ENCODE measurements around the gene IGFL4. TPM values are rescaled to one million over a fixed set of nuclear protein-coding genes. Genes with fewer than 3 reads are reported as not detected.
"Not testable (repeated sequence)": the region's sequence is repeated elsewhere in the genome, so short reads cannot be mapped to it uniquely, and the experiment has no call there.

IGFL4 gene
- not detected for total RNA-seq

GRCh38 chr19:46040952-46041500 lies at the start of gene IGFL4:
TSS of gene IGFL4 (minus strand) at chr19:46041002. CDS start at chr19:46040962, 40 bp downstream.
- H3K4me1 Mint-ChIP-seq: no peaks in the 10 kb centered on the region
- peaks cover 22% of the 10 kb centered on the region for H3K27me3 Mint-ChIP-seq
- POLR2A ChIA-PET: no interaction called here
- H3K27ac Mint-ChIP-seq: no peak within 1 kb of the TSS
- no peaks in the 10 kb centered on the region for H3K9me3 Mint-ChIP-seq
- no peak within 1 kb of the TSS for H3K4me3 Mint-ChIP-seq
- DNase-seq (no peak), ATAC-seq (ENCODE audit: low read depth) (no peak)
- peaks cover 2% of the 10 kb centered on the region for H3K36me3 Mint-ChIP-seq

- H3K4me3 Mint-ChIP-seq: no peak overlapping the region
- no peak for DNase-seq
- no peak for ATAC-seq (ENCODE audit: low read depth)
- H3K27ac Mint-ChIP-seq: no peak overlapping the region
- H3K9me3 Mint-ChIP-seq: peaks cover 18% of the 10 kb centered on the region
- H3K27me3 Mint-ChIP-seq: peaks cover 33% of the 10 kb centered on the region
- POLR2A ChIA-PET: no interaction called here
- no peaks in the 10 kb centered on the region for H3K4me1 Mint-ChIP-seq
- H3K36me3 Mint-ChIP-seq: no peaks in the 10 kb centered on the region
Measured at GRCh38 chr19:46090444-46090843, 49.6 kb upstream of the IGFL4 start.

DNA sequence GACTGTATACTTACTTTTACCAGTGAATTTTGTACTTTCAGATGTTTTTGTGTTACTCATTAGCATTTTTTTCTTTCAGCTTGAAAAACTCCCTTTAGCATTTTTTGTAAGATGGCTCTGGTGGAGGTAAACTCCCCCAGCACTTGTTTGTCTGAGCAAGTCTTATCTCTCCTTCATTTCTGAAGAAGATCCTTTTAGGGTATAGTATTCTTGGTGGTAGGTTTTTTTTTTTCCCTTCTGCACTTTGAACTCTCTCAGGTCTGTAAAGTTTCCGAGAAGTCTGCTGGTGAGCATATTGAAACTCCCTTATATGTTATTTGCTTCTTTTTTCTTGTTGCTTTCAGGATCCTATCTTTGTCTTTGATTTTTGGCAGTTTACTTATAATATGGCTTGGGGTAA lies 48.6 kb upstream of the IGFL4 start:
- POLR2A ChIA-PET: interaction anchor here (0.5 kb wide), 1 partner anchor 53 kb away, joined by 4 read pairs; no protein-coding TSS in a partner anchor
- Mint-ChIP-seq H3K4me1 (no peaks in the 10 kb centered on the region), H3K36me3 (peaks cover 2% of the 10 kb centered on the region), H3K27ac (no peak overlapping the region), H3K9me3 (peaks cover 24% of the 10 kb centered on the region), H3K4me3 (no peak overlapping the region), H3K27me3 (peaks cover 35% of the 10 kb centered on the region)
- no peak for ATAC-seq (ENCODE audit: low read depth)
- DNase-seq: no peak

DNA sequence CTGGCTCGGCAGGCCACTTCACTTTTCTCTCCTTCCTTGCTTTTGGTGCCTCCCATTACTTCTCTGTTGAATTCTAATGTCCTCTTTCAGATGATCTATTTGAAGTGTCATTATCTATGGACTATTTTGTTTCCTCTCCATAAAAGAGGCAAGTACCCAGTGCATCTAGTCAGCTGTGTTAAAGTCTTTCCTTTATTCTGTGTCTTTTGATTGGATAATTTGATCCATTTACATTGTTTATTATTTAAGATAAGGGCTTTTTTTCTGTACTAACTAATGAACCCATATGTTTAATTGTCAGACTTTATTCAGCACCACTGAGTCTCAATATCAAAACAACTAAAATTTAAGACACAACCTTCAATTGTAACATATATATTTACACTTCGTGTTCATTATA lies 47.3 kb upstream of the IGFL4 start:
- peaks cover 2% of the 10 kb centered on the region for H3K36me3 Mint-ChIP-seq
- POLR2A ChIA-PET: no interaction called here
- H3K27ac Mint-ChIP-seq: no peak overlapping the region
- DNase-seq (no peak), ATAC-seq (ENCODE audit: low read depth) (no peak)
- H3K4me1 Mint-ChIP-seq: no peaks in the 10 kb centered on the region
- peaks cover 25% of the 10 kb centered on the region for H3K9me3 Mint-ChIP-seq
- H3K4me3 Mint-ChIP-seq: no peak overlapping the region
- peaks cover 33% of the 10 kb centered on the region for H3K27me3 Mint-ChIP-seq

- Mint-ChIP-seq H3K36me3 (peaks cover 2% of the 10 kb centered on the region), H3K27me3 (peaks cover 42% of the 10 kb centered on the region), H3K9me3 (peaks cover 25% of the 10 kb centered on the region), H3K4me1 (no peaks in the 10 kb centered on the region), H3K27ac (no peak overlapping the region), H3K4me3 (no peak overlapping the region)
- POLR2A ChIA-PET: no interaction called here
- no peak for ATAC-seq (ENCODE audit: low read depth)
- DNase-seq: no peak
Measured at GRCh38 chr19:46085888-46086287, 45.1 kb upstream of the IGFL4 start.

DNA sequence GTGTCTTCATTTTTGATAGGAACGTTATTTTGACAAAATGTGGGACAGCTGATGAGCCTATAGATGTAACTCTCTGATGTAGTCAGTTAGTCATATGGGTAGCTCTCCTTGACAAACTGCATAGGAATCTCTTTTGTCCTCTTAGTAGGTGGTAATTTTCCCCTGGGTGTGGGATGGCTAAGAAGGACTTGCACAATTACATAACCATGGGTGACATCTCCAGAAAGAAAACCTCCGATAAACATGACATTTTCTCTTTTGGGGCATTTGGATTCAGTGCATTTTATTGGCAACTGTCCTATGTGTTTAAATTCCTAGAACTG lies 41.9 kb upstream of the IGFL4 start:
- ATAC-seq (ENCODE audit: low read depth): no peak

GRCh38 chr19:46081928-46082727 lies 41.3 kb upstream of the IGFL4 start:
- H3K4me1 Mint-ChIP-seq: peaks cover 2% of the 10 kb centered on the region
- ATAC-seq (ENCODE audit: low read depth): no peak
- H3K9me3 Mint-ChIP-seq: peaks cover 17% of the 10 kb centered on the region
- H3K27ac Mint-ChIP-seq: no peak overlapping the region
- POLR2A ChIA-PET: no interaction called here
- peaks cover 46% of the 10 kb centered on the region for H3K27me3 Mint-ChIP-seq
- H3K4me3 Mint-ChIP-seq: no peak overlapping the region
- H3K36me3 Mint-ChIP-seq: peaks cover 2% of the 10 kb centered on the region
- DNase-seq: no peak

More for the DNA sequence above, 41.9 kb upstream of the IGFL4 start:
- peaks cover 43% of the 10 kb centered on the region for H3K27me3 Mint-ChIP-seq
- no peaks in the 10 kb centered on the region for H3K4me1 Mint-ChIP-seq
- H3K36me3 Mint-ChIP-seq: peaks cover 2% of the 10 kb centered on the region
- POLR2A ChIA-PET: no interaction called here
- H3K9me3 Mint-ChIP-seq: peaks cover 19% of the 10 kb centered on the region
- no peak for DNase-seq
- no peak overlapping the region for H3K4me3 Mint-ChIP-seq
- no peak overlapping the region for H3K27ac Mint-ChIP-seq

GRCh38 chr19:46080561-46080960 lies 39.8 kb upstream of the IGFL4 start:
- DNase-seq (no peak), ATAC-seq (ENCODE audit: low read depth) (no peak)
- POLR2A ChIA-PET: no interaction called here
- peaks cover 8% of the 10 kb centered on the region for H3K9me3 Mint-ChIP-seq
- peaks cover 60% of the 10 kb centered on the region for H3K27me3 Mint-ChIP-seq
- no peak overlapping the region for H3K27ac Mint-ChIP-seq
- H3K36me3 Mint-ChIP-seq: peaks cover 2% of the 10 kb centered on the region
- H3K4me3 Mint-ChIP-seq: no peak overlapping the region
- H3K4me1 Mint-ChIP-seq: peaks cover 5% of the 10 kb centered on the region

DNA sequence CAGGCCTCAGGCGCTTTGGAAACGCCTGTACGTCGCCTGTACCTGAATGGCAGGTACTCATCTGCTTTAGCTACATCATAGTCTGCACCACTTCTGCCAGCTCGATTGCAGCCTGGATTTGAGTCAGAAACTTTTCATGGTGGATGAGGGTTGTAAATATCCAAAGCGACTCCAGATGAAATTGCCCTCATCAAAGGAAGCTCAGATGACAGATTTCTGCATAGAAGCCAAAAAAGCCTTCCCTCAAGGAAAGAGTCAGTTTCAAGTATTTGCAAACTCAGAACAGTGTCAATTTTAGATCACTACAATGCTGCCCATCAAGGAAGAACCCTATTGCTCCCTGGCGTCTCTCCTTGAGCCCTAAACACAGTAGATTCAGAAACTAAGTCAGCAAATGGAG lies 38.8 kb upstream of the IGFL4 start:
- peaks cover 59% of the 10 kb centered on the region for H3K27me3 Mint-ChIP-seq
- H3K27ac Mint-ChIP-seq: no peak overlapping the region
- H3K36me3 Mint-ChIP-seq: no peaks in the 10 kb centered on the region
- ATAC-seq (ENCODE audit: low read depth): no peak
- no peak for DNase-seq
- peaks cover 1% of the 10 kb centered on the region for H3K9me3 Mint-ChIP-seq
- peaks cover 5% of the 10 kb centered on the region for H3K4me1 Mint-ChIP-seq
- POLR2A ChIA-PET: no interaction called here
- no peak overlapping the region for H3K4me3 Mint-ChIP-seq

DNA sequence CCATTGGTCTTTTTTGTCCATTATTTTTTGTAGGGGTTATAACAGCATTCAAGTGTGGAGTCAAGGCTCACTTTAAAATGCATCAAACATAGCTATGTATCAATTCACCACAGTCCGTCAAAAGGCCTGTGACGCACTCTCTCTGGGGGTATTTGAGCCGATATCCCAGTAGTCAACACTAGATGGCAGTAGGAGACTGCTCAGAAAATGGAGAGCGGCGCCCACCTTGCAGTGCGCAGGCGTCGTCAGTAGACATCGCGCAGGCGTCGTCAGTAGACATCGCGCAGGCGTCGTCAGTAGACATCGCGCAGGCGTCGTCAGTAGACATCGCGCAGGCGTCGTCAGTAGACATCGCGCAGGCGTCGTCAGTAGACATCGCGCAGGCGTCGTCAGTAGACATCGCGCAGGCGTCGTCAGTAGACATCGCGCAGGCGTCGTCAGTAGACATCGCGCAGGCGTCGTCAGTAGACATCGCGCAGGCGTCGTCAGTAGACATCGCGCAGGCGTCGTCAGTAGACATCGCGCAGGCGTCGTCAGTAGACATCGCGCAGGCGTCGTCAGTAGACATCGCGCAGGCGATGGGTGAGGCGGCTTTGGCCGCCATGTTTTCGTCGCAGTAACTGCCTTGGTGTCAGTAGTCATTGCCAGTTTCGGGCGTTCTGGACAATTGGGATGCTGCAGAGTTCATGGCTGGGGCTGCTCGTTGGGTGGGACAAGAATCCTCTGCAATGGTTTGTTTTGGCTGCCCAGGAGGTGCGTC lies 38.0 kb upstream of the IGFL4 start:
- not testable (repeated sequence) for ATAC-seq (ENCODE audit: low read depth); DNase-seq; H3K9me3 Mint-ChIP-seq; H3K27ac Mint-ChIP-seq; H3K4me1 Mint-ChIP-seq; H3K4me3 Mint-ChIP-seq; H3K36me3 Mint-ChIP-seq
- peaks cover 62% of the 10 kb centered on the region for H3K27me3 Mint-ChIP-seq
- POLR2A ChIA-PET: interaction anchor here (1.0 kb wide), 1 partner anchor 185 kb away, joined by 3 read pairs; no protein-coding TSS in a partner anchor

DNA sequence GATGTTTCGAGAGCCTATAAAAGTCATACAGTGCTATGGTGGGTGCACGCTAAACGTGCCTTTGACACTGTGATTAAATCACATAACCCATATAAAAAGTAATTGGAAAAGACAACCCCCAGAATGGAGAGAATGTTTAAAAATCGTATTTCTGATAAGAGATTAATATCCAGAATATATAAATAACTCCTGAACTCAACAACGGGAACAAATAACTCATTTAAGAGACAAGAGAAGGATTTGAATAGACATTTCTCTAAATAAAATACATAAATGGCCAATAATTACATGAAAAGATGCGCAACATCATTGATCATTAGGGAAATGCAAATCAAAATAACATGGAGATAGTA lies 37.0 kb upstream of the IGFL4 start:
- Mint-ChIP-seq H3K36me3 (no peaks in the 10 kb centered on the region), H3K9me3 (no peaks in the 10 kb centered on the region), H3K27ac (no peak overlapping the region), H3K4me3 (no peak overlapping the region), H3K27me3 (peaks cover 68% of the 10 kb centered on the region), H3K4me1 (peaks cover 5% of the 10 kb centered on the region)
- POLR2A ChIA-PET: interaction anchor here (1.0 kb wide), 1 partner anchor 186 kb away, joined by 3 read pairs; no protein-coding TSS in a partner anchor
- ATAC-seq (ENCODE audit: low read depth) (no peak), DNase-seq (no peak)

GRCh38 chr19:46076951-46077814 lies 36.4 kb upstream of the IGFL4 start:
- DNase-seq (peak; percentile 38), ATAC-seq (ENCODE audit: low read depth) (no peak)
- Mint-ChIP-seq H3K27ac (no peak overlapping the region), H3K4me1 (peaks cover 5% of the 10 kb centered on the region), H3K9me3 (no peaks in the 10 kb centered on the region), H3K36me3 (no peaks in the 10 kb centered on the region), H3K27me3 (peaks cover 68% of the 10 kb centered on the region), H3K4me3 (peak overlapping the region; percentile 14)
- POLR2A ChIA-PET: no interaction called here

Data from activated naive CD8-positive, alpha-beta T cell treated with anti-CD3 and anti-CD28 coated beads, Interleukin-2, amount 10 ng/mL, durations not matched to agents 7 days and 5 days (primary cell).